Measurements from ENCODE around the gene SLAMF9. TPM values are rescaled to one million over a fixed set of nuclear protein-coding genes. Genes with fewer than 3 reads are reported as not detected.

SLAMF9 gene
- total and polyA plus RNA-seq, 2 experiments from 2014 or later, result not detected

DNA sequence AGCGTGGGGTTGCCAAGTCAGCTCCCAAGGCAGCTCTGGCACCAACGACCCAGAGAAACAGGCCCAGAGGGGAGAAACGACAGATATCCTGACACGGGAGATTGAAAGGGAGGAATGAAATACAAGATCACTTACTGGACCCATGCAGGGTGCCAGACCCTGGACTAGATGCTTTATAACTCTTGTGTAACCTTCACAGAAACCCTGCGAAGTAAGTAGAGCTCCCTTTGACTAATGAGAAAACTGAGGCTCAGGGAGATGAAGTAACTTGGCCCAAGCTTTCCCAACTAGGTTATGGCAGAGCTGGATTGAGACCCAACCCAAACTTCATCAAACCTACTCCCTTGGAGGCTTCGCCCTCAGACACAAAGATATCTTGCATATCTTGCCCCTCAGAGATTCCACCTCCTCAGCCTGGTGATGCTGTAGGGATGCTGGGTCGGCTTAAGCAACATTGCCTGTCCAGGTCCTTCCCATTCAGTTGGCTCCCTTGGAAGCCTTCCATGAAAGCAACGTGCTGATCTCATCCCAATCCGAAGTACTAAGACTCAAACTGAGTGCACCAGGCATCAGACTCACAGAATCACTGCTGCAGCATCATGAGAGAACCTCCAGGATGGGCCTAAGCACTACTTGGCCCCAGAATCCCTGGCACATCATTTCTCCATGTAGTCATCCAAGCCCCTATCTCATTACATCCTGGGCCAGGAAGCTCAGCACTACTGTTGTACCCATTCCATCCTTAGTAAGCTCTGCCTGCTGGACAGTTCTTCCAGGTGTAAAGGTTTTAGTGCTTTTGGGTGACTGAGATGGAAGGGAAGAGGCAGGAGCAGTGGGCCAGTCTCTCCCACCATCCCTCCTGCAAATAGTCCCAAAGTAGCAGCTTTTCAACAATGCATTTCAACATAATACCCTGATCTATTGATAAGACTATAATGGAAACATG lies 7.5 kb downstream of the SLAMF9 start:
- H3K9me3 ChIP-seq (ENCODE audit: low read depth), result no peaks in the 10 kb centered on the region

DNA sequence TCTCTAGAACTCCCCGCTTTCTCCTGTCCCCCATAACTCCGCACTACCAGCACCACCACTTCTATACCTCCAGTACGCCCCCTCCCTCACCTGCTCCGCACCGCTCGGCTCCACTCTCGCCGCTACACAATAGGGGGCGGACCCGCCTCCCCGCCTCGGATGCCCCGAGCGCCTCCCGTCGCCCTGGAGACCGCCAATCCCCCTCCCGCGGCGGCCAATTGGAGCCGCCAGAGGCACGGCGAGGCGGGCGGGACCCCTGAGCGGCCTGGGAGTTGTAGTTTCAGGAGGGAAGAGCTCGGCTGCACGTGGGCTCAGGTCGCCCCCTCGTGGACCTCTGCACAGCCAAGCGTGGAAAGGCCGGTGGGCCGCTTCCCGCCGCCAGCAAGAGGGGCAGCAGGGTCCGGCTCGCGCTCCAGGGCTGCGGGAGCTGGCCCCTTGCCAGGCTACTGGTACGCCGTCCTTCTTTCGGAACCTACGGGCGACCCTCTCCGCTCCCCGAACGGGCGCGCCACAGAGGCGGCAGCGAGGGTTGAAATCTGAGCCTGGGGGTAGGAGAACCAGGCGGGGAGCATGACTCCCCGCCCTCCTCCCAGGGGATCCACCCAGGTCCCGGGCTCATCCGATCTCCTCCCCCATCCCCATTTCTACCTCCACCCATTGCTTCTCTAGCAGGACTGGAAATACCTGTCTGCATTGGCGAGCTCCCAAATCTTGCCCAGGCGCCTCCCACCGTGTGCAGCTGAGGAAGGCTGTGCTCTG lies 8.4 kb downstream of the SLAMF9 start, which contains the start of gene IGSF9:
TSS of gene IGSF9 (minus strand) at position 131 of the 759 bp plus-strand sequence. CDS start 2,159 bp downstream, outside the sequence.
- H3K9me3 ChIP-seq (ENCODE audit: low read depth), result no peaks in the 10 kb centered on the region
- TF ChIP-seq, protein P1, sequence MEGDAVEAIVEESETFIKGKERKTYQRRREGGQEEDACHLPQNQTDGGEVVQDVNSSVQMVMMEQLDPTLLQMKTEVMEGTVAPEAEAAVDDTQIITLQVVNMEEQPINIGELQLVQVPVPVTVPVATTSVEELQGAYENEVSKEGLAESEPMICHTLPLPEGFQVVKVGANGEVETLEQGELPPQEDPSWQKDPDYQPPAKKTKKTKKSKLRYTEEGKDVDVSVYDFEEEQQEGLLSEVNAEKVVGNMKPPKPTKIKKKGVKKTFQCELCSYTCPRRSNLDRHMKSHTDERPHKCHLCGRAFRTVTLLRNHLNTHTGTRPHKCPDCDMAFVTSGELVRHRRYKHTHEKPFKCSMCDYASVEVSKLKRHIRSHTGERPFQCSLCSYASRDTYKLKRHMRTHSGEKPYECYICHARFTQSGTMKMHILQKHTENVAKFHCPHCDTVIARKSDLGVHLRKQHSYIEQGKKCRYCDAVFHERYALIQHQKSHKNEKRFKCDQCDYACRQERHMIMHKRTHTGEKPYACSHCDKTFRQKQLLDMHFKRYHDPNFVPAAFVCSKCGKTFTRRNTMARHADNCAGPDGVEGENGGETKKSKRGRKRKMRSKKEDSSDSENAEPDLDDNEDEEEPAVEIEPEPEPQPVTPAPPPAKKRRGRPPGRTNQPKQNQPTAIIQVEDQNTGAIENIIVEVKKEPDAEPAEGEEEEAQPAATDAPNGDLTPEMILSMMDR (IDR thresholded peaks at IDR 0.05; ENCODE audit: low read depth, low read length), result peak; percentile 49
- peak within 1 kb of the TSS; percentile 38 for H3K4me3 ChIP-seq
- peak; percentile 86 to 95 for DNase-seq (ENCODE audit: low read depth in 1 of 2, low spot score in 1 of 2)
- no peak within 1 kb of the TSS for H3K27ac ChIP-seq
- H3K27me3 ChIP-seq, result no peaks in the 10 kb centered on the region
- no peaks in the 10 kb centered on the region for H3K36me3 ChIP-seq
- H3K4me1 ChIP-seq (ENCODE audit: low read depth), result no peaks in the 10 kb centered on the region

More for the DNA sequence above, 7.5 kb downstream of the SLAMF9 start:
- Histone ChIP-seq H3K27ac (no peak overlapping the region), H3K36me3 (no peaks in the 10 kb centered on the region), H3K4me3 (peak overlapping the region; percentile 38), H3K4me1 (ENCODE audit: low read depth) (no peaks in the 10 kb centered on the region), H3K27me3 (no peaks in the 10 kb centered on the region)
- DNase-seq (ENCODE audit: low read depth in 1 of 2, low spot score in 1 of 2), result no peak
- TF ChIP-seq, protein P1 (IDR thresholded peaks at IDR 0.05; ENCODE audit: low read depth, low read length), result no peak

DNA sequence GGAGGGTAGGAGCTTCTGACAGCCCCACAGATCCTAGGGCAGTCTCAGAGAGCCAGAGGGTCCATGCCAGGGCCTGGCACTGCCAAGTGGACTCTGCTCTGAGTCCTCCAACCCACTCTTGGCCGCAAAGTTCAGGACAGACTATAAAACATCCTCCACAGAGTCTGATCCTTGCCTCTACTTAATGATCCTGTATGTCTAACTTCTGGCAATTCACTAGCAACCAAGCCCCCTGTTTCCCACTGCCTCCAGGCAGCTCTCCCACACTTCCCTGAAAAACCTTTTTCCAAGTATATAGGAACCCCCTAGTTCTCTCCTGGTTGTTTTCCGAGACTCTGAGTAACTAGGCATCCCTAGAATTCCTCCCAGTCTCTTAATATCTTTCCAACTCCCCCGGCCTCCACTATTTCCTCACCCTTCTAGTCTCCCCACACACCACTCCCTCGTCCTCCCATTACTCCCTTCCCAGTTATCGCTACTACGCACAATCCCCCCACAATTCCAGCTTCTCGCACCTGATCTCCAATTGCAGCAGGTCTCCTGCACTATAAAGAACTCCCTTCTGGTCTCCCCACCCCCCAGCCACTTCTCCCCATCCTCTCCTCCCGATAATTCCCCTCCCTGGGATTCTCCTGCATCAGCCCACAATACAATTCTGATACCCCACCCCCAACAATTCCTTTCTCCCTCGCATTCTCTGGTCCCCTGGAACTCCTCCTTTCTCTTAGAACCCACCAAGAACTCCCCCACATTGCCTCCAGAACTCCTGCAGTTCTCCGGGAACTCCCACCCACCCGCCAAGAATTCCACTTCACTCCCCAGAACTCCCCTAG lies 9.2 kb downstream of the SLAMF9 start:
- H3K27ac ChIP-seq, result no peak overlapping the region
- DNase-seq (ENCODE audit: low read depth in 1 of 2, low spot score in 1 of 2), result peak in 1 of 2 donors; percentile 35
- H3K9me3 ChIP-seq (ENCODE audit: low read depth), result no peaks in the 10 kb centered on the region
- H3K4me3 ChIP-seq, result peak overlapping the region; percentile 38
- H3K36me3 ChIP-seq, result no peaks in the 10 kb centered on the region
- TF ChIP-seq, protein P1 (IDR thresholded peaks at IDR 0.05; ENCODE audit: low read depth, low read length), result no peak
- no peaks in the 10 kb centered on the region for H3K4me1 ChIP-seq (ENCODE audit: low read depth)
- H3K27me3 ChIP-seq, result no peaks in the 10 kb centered on the region

DNA sequence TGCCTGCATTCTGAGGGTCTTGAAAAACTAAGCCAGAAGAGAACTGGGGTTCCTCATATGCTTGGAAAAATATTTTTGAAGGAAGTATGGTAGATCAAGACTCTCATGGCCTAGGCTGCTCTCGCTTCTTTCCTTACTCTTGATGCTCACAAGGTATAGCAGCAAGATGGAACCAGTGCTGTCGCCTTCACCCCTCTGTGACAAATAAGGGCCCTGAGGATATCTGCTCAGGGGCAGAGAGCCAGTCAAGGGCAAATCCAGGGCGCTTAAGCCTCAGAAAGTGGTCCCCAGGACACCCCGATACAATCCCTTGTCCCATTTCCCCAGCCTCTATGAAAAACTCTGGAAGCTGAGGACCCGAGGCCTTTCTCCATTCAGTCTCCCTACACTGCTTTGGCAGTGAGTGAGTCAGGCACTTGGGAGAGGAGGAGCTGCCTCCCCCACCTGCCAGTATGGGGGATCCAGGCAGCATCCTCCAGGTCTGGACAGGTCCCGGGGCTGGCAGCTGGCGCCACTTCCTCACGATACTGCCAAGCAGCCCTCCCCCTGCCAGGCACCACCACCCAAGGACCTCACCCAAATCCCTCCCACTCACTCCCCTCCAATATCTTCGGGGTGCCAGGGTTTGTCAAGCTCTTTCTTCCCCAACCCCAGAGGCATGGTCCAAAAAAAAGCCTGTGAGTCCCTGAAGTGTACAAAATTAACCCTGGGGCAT lies 10.0 kb downstream of the SLAMF9 start:
- TF ChIP-seq, protein P1 (IDR thresholded peaks at IDR 0.05; ENCODE audit: low read depth, low read length), result no peak
- no peaks in the 10 kb centered on the region for H3K27me3 ChIP-seq
- DNase-seq (ENCODE audit: low read depth in 1 of 2, low spot score in 1 of 2), result no peak
- no peaks in the 10 kb centered on the region for H3K36me3 ChIP-seq
- no peak overlapping the region for H3K27ac ChIP-seq
- H3K9me3 ChIP-seq (ENCODE audit: low read depth), result no peaks in the 10 kb centered on the region
- no peak overlapping the region for H3K4me3 ChIP-seq
- H3K4me1 ChIP-seq (ENCODE audit: low read depth), result no peaks in the 10 kb centered on the region

All from cardiac muscle cell (in vitro differentiated cells and primary cell).